AG04449 (cell line): ENCODE data around the gene SPIN2A.
"Not testable (repeated sequence)": the region's sequence is repeated elsewhere in the genome, so short reads cannot be mapped to it uniquely, and the experiment has no call there.

ENCODE experiments used
- CTCF ChIA-PET: fragments of 350-600 bp; formaldehyde crosslinking; extraction: SDS; loops from one replicate; lab custom pipeline; 2021; ENCODE audit warnings: antibody characterized with exemption; lab: Yijun Ruan, JAX
- POLR2A ChIA-PET: fragments of 400-600, 350-600 bp; formaldehyde crosslinking; extraction: SDS; loops from one replicate; lab custom pipeline; 2020; ENCODE audit warnings: antibody characterized with exemption, inconsistent platforms; lab: Yijun Ruan, JAX
- DNase-seq: peaks from one replicate; pipeline ENCODE4 v3.0.0-alpha.2; 2010; ENCODE audit warnings: low read depth, low spot score
- H3K4me3 ChIP-seq: 2 replicates; pipeline ENCODE4 v1.5.1; 2011; ENCODE audit warnings: low read depth, mild to moderate bottlenecking, control low read depth, low read length
- CTCF ChIP-seq: IDR thresholded peaks from one replicate; pipeline ENCODE4 v1.5.1; 2011; ENCODE audit warnings: mild to moderate bottlenecking, moderate library complexity, low read length, control low read depth, inconsistent platforms; ENCODE audit not compliant: insufficient read depth; ENCODE audit errors: missing control alignments

The SPIN2A gene

DNA sequence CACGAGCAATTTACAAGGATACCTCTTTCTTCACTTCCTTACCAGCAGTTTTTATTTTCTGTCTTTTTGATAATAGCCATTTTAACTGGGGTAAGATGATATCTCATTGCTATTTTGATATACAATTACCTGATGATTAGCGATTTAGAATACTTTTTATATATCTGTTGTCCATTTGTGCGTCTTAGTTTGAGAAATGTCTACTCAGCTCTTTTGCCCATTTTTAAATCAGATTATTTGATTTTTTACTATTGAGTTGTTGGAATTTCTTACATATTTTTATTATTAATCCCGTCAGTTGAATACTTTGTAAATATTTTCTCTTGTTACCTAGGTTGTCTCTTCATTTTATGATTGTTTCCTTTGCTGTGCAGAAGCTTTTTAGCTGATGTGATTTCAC lies 1.5 kb upstream of the SPIN2A start:
- TF ChIP-seq CTCF = no peak
- POLR2A ChIA-PET = no interaction called here
- no peak overlapping the region for H3K4me3 ChIP-seq
- no peak for DNase-seq
- CTCF ChIA-PET = no interaction called here

- peak overlapping the region; percentile 43 for H3K4me3 ChIP-seq
- TF ChIP-seq CTCF = no peak
- ChIA-PET CTCF (no interaction called here), POLR2A (interaction anchor here (1.1 kb wide), 1 partner anchor 16 kb away, joined by 3 read pairs; the partner anchor contains the start of gene SPIN2B)
- DNase-seq = no peak
Measured at GRCh38 chrX:57137501-57137900, 304 bp upstream of the SPIN2A start.

- POLR2A ChIA-PET = not testable (repeated sequence)
Measured at GRCh38 chrX:57136589-57136988, 608 bp downstream of the SPIN2A start.

GRCh38 chrX:57135287-57135686 lies 1.9 kb downstream of the SPIN2A start:
- TF ChIP-seq CTCF = no peak
- H3K4me3 ChIP-seq = no peak overlapping the region
- no peak for DNase-seq
- ChIA-PET POLR2A (no interaction called here), CTCF (no interaction called here)

More at GRCh38 chrX:57136589-57136988, 608 bp downstream of the SPIN2A start:
- DNase-seq, CTCF ChIA-PET, H3K4me3 ChIP-seq: not testable (repeated sequence)

- ChIA-PET CTCF (no interaction called here), POLR2A (no interaction called here)
- TF ChIP-seq CTCF = no peak
- DNase-seq = no peak
- no peak overlapping the region for H3K4me3 ChIP-seq
Measured at GRCh38 chrX:57134702-57135101, 2.5 kb downstream of the SPIN2A start.

DNA sequence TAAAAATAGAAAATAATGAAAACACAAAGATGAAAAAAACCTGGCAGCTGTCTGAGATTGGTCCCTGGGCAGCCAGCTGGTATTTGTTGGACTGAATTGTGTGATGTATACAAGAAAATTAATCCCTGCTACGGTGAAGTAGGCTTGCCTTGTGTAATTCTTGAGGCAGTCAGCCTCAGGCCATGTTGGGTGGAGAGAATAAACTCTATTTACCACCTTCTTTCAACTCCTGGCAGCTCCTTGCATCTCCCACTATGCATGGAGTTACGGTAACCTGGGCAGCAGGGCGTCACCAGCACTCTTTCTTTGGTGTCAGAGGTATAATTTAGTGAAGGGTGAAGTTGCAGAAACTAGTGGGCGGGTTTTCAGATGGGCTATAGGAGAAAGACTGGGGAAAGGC lies 3.5 kb downstream of the SPIN2A start:
- H3K4me3 ChIP-seq = no peak overlapping the region
- DNase-seq = no peak
- no peak for TF ChIP-seq CTCF
- ChIA-PET POLR2A (no interaction called here), CTCF (no interaction called here)

GRCh38 chrX:57133284-57133683 lies 3.9 kb downstream of the SPIN2A start:
- POLR2A ChIA-PET, H3K4me3 ChIP-seq, CTCF ChIA-PET, DNase-seq: not testable (repeated sequence)
